ENCODE data around the gene MYF5.

The MYF5 gene

DNA sequence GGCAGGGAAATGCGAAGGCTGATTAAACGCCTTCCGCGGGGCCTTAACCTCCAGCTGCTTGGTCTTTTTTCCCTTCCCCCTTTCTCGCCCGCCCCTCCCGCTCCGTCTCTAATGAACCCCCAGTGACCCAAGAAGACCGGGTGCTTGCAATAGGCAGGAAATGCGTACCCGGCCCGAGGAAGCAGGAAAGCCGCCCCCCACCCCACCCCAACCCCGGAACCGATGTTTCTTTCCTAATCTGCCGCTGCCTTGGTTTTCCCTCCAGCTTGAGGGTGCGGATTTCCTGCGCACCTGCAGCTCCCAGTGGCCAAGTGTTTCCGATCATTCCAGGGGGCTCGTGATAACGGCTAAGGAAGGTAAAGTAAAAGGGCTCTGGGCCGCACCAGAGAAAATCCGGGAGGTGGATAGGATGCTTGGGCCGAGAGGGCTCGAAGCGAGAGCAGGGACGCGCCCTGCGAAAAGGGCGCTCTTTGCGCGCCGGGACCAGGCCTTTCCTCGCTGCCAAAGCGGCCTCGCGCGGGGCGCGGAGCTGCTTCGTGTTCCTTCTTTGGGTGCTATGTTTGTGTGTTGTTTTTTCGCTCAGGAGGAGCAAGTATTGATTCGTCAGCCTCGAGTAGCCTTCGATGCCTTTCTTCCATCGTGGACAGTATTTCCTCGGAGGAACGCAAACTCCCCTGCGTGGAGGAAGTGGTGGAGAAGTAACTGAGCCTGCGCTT is 8.3 kb upstream of the MYF5 start:
- H3K4me3 ChIP-seq (ENCODE audit: low read length, poor library complexity, severe bottlenecking) = no peak overlapping the region

DNA sequence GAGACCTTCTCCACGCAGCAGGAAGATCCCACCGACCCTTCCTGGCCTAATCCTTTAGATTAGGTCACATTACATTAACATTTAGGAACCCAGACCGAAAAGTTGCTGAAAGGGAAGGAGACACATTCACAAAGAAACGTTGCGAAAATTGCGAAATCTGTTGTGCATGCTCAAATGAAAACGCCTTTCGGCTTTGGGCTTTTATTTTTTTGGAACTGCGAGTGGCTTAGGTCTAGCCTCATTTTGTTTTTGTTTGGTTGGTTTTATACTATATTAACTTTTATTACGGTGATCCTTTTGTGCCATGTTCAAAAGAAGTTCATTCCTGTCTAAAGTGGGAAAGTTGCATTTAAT is 7.8 kb upstream of the MYF5 start:
- Histone ChIP-seq H2AFZ (ENCODE audit: low read length) (no peak overlapping the region), H3K27me3 (ENCODE audit: insufficient read depth, low read length, poor library complexity, severe bottlenecking) (no peaks in the 10 kb centered on the region), H3F3A (ENCODE audit: low read depth) (no peaks in the 10 kb centered on the region), H3K4me1 (ENCODE audit: insufficient read depth, low read length, poor library complexity, severe bottlenecking) (no peaks in the 10 kb centered on the region), H3K4me2 (ENCODE audit: low read depth, low read length, poor library complexity, severe bottlenecking) (no peak overlapping the region), H3K4me3 (ENCODE audit: low read length, poor library complexity, severe bottlenecking) (no peak overlapping the region), H3K9me3 (ENCODE audit: insufficient read depth, low read depth, low read length) (no peaks in the 10 kb centered on the region; the same call in 1 of the 2 replicates), H3K36me3 (ENCODE audit: insufficient read depth, low read length) (no peaks in the 10 kb centered on the region), H3K9ac (ENCODE audit: low read depth, low read length, poor library complexity, severe bottlenecking) (no peak overlapping the region), H3K9me2 (replicated peaks; ENCODE audit: low read depth, low read length) (no peaks in the 10 kb centered on the region), H4K20me1 (ENCODE audit: insufficient read depth, low read length, poor library complexity, severe bottlenecking) (no peaks in the 10 kb centered on the region), H3K79me2 (ENCODE audit: insufficient read depth, low read length) (no peaks in the 10 kb centered on the region)
- TF ChIP-seq, protein P1, sequence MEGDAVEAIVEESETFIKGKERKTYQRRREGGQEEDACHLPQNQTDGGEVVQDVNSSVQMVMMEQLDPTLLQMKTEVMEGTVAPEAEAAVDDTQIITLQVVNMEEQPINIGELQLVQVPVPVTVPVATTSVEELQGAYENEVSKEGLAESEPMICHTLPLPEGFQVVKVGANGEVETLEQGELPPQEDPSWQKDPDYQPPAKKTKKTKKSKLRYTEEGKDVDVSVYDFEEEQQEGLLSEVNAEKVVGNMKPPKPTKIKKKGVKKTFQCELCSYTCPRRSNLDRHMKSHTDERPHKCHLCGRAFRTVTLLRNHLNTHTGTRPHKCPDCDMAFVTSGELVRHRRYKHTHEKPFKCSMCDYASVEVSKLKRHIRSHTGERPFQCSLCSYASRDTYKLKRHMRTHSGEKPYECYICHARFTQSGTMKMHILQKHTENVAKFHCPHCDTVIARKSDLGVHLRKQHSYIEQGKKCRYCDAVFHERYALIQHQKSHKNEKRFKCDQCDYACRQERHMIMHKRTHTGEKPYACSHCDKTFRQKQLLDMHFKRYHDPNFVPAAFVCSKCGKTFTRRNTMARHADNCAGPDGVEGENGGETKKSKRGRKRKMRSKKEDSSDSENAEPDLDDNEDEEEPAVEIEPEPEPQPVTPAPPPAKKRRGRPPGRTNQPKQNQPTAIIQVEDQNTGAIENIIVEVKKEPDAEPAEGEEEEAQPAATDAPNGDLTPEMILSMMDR (conservative IDR thresholded peaks at IDR 0.05; ENCODE audit: low read length) = no peak
- no peak for TF ChIP-seq EZH2phosphoT487 (IDR thresholded peaks at IDR 0.05; ENCODE audit: borderline replicate concordance)

More for the DNA sequence above, 8.3 kb upstream of the MYF5 start:
- Histone ChIP-seq H4K20me1 (ENCODE audit: insufficient read depth, low read length, poor library complexity, severe bottlenecking) (no peaks in the 10 kb centered on the region), H3K9me3 (ENCODE audit: insufficient read depth, low read depth, low read length) (no peaks in the 10 kb centered on the region; the same call in 1 of the 2 replicates), H3K27me3 (ENCODE audit: insufficient read depth, low read length, poor library complexity, severe bottlenecking) (no peaks in the 10 kb centered on the region), H3K36me3 (ENCODE audit: insufficient read depth, low read length) (no peaks in the 10 kb centered on the region), H3K9ac (ENCODE audit: low read depth, low read length, poor library complexity, severe bottlenecking) (no peak overlapping the region), H3F3A (ENCODE audit: low read depth) (no peaks in the 10 kb centered on the region), H3K79me2 (ENCODE audit: insufficient read depth, low read length) (no peaks in the 10 kb centered on the region), H3K9me2 (replicated peaks; ENCODE audit: low read depth, low read length) (no peaks in the 10 kb centered on the region), H3K4me1 (ENCODE audit: insufficient read depth, low read length, poor library complexity, severe bottlenecking) (no peaks in the 10 kb centered on the region), H2AFZ (ENCODE audit: low read length) (no peak overlapping the region), H3K4me2 (ENCODE audit: low read depth, low read length, poor library complexity, severe bottlenecking) (no peak overlapping the region)
- TF ChIP-seq, protein P1 (conservative IDR thresholded peaks at IDR 0.05; ENCODE audit: low read length) = no peak
- no peak for TF ChIP-seq EZH2phosphoT487 (IDR thresholded peaks at IDR 0.05; ENCODE audit: borderline replicate concordance)

DNA sequence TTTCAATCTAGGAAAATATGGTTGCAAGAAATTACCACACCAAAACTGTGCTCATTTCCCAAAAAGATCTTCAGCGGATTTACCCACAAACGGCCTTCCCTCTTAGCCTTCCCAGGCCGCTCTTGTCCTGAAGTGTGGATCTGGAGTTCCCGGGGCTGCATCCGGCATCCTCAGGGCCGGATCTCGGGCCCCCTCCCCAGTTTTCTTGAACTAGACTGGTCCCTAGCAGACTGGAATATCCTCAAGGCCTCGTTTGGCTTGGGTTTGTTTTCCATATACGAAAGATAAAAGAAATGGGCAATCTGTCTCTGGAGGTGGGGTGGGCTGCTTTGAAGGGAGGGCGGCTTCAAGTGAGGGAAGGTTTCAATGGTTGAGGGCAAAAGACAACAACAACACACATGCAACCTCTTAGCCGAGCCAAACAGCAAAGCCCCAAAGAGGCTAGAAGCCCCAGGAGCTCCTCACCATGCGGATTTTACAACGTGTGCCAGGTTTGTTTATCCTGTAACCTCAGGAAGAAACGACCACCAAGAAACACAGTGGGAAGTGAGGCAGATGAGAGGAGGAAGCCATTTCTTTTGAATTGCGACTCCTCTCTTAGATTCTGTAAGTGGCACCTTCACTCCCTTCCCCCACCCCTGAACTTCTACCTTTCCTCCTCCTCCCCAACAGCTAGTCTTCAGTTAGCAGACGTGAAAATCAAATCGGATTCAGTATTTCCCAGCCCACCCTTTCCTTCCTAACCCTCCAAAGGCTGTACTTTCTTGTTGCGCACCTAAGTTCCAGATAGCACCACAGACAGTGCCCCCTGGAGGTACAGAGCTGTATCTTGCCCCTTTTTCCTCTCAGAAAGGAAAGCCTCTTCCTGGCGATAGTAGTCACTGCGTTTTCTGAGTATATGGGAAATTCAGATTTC is 6.6 kb upstream of the MYF5 start:
- no peaks in the 10 kb centered on the region for H3K27me3 ChIP-seq (ENCODE audit: insufficient read depth, low read length, poor library complexity, severe bottlenecking)
- H3K9me3 ChIP-seq (ENCODE audit: insufficient read depth, low read depth, low read length) = no peaks in the 10 kb centered on the region; the same call in 1 of the 2 replicates
- H3K79me2 ChIP-seq (ENCODE audit: insufficient read depth, low read length) = no peaks in the 10 kb centered on the region
- TF ChIP-seq, protein P1 (conservative IDR thresholded peaks at IDR 0.05; ENCODE audit: low read length) = peak; percentile 48
- no peak for TF ChIP-seq EZH2phosphoT487 (IDR thresholded peaks at IDR 0.05; ENCODE audit: borderline replicate concordance)
- no peaks in the 10 kb centered on the region for H3K36me3 ChIP-seq (ENCODE audit: insufficient read depth, low read length)
- H3K4me3 ChIP-seq (ENCODE audit: low read length, poor library complexity, severe bottlenecking) = no peak overlapping the region
- H3K4me1 ChIP-seq (ENCODE audit: insufficient read depth, low read length, poor library complexity, severe bottlenecking) = no peaks in the 10 kb centered on the region
- H3K9me2 ChIP-seq (replicated peaks; ENCODE audit: low read depth, low read length) = no peaks in the 10 kb centered on the region
- H2AFZ ChIP-seq (ENCODE audit: low read length) = no peak overlapping the region
- H3K9ac ChIP-seq (ENCODE audit: low read depth, low read length, poor library complexity, severe bottlenecking) = no peak overlapping the region
- no peaks in the 10 kb centered on the region for H3F3A ChIP-seq (ENCODE audit: low read depth)
- H3K4me2 ChIP-seq (ENCODE audit: low read depth, low read length, poor library complexity, severe bottlenecking) = no peak overlapping the region
- no peaks in the 10 kb centered on the region for H4K20me1 ChIP-seq (ENCODE audit: insufficient read depth, low read length, poor library complexity, severe bottlenecking)

Measured in Loucy (cell line).